Measurements from ENCODE around the gene SLC2A6.

GRCh38 chr9:133493428-133493827 lies 14.5 kb upstream of the SLC2A6 start:
- TF ChIP-seq POLR2AphosphoS5 (IDR thresholded peaks at IDR 0.05; ENCODE audit: low read depth, low read length), result no peak
- TF ChIP-seq POLR2A (IDR thresholded peaks at IDR 0.05; ENCODE audit: low read depth, low read length), result no peak
- TF ChIP-seq TAF1 (IDR thresholded peaks at IDR 0.05; ENCODE audit: low read depth, low read length), result no peak
- TF ChIP-seq POU2F2 (IDR thresholded peaks at IDR 0.05; ENCODE audit: low read depth, low read length), result no peak
- no peak for TF ChIP-seq PAX5 (IDR thresholded peaks at IDR 0.05; ENCODE audit: insufficient read depth, low read length, severe bottlenecking)

All from GM12891 (cell line).